ENCODE data around the gene TFDP2. TPM values are rescaled to one million over a fixed set of nuclear protein-coding genes. Genes with fewer than 3 reads are reported as not detected.

The TFDP2 gene
- total and polyA plus RNA-seq, 10 of the 15 experiments (the other 5 are each of a cell fraction or from before 2014, with no cell fraction given): 28.3 to 100 (median 49.7) TPM

Small RNAs within 50 kb of the gene (small RNA-seq; reads per million reads assigned to genes)
- gene RNU6-425P (not detected), gene RNU6-509P (not detected)

Other genes with a start within 250 kb of the TFDP2 start
- 9.6 and 10.4 TPM in 2 replicates for gene GK5, start 76.0 kb upstream of the TFDP2 start, total RNA-seq (2014; rRNA removed)
- 11.9 and 13.1 TPM in 2 replicates for gene GK5, start 76.0 kb upstream of the TFDP2 start, total RNA-seq (2014; rRNA removed; fragmentation: Illumina TruSeq; extraction: Trizol)
- 10.2 and 10.3 TPM in 2 replicates for gene GK5, start 76.0 kb upstream of the TFDP2 start, total RNA-seq (2021)
- 10.9 and 17.4 TPM in 2 replicates for gene GK5, start 76.0 kb upstream of the TFDP2 start, polyA plus RNA-seq (2011; rRNA removed)
- 12.5 and 13.4 TPM in 2 replicates for gene GK5, start 76.0 kb upstream of the TFDP2 start, polyA plus RNA-seq (2014; fragmentation: Illumina TruSeq; extraction: Trizol)
- 1 to 10 TPM; 2.1 to 2.4 TPM for gene GK5, start 76.0 kb upstream of the TFDP2 start, polyA plus RNA-seq (2014; fragmentation: Nextera tagmentation; extraction: Ambion mirVana)
- 8.2 and 9.6 TPM in 2 replicates for gene GK5, start 76.0 kb upstream of the TFDP2 start, polyA plus RNA-seq (2014; rRNA removed)
- 1 to 10 TPM; 8.1 to 8.9 TPM for gene GK5, start 76.0 kb upstream of the TFDP2 start, polyA plus RNA-seq (2016; fragmentation: Nextera tagmentation; extraction: Ambion mirVana)